Activated T-helper 17 cell treated with anti-CD3 and anti-CD28 coated beads, Interleukin-2, amount 50 U/mL, for 72 hours (primary cell): ENCODE data around the gene KLHL15. TPM values are rescaled to one million over a fixed set of nuclear protein-coding genes. Genes with fewer than 3 reads are reported as not detected.

Experiments used
- ATAC-seq: fragments of 150-1000 bp; cut with Tn5 transposase; replicated peaks from 2 replicates; pipeline ENCODE4 v1.10.0; 2021; ENCODE audit warnings: mild to moderate bottlenecking, moderate library complexity
- H3K27ac Mint-ChIP-seq: one replicate; pipeline ENCODE4 v1.8.0; 2022; ENCODE audit warnings: mixed read lengths
- H3K27me3 Mint-ChIP-seq: one replicate; pipeline ENCODE4 v1.8.0; 2022; ENCODE audit warnings: mixed read lengths
- H3K36me3 Mint-ChIP-seq: one replicate; pipeline ENCODE4 v1.8.0; 2022; ENCODE audit warnings: low read depth, mild to moderate bottlenecking, mixed read lengths
- H3K4me1 Mint-ChIP-seq: one replicate; pipeline ENCODE4 v1.8.0; 2022; ENCODE audit warnings: mixed read lengths
- H3K4me3 Mint-ChIP-seq: one replicate; pipeline ENCODE4 v1.8.0; 2022; ENCODE audit warnings: mild to moderate bottlenecking, mixed read lengths
- H3K9me3 Mint-ChIP-seq: one replicate; pipeline ENCODE4 v1.8.0; 2022; ENCODE audit warnings: mixed read lengths
- total RNA-seq, 2 donors: library from RNA; stranded (reverse); gene quantifications; one replicate each; pipeline ENCODE4 v1.2.3, GENCODE V29; 2022

KLHL15 gene
- total RNA-seq, 2 donors from 2014 or later: 8.3 to 17.6 TPM

DNA sequence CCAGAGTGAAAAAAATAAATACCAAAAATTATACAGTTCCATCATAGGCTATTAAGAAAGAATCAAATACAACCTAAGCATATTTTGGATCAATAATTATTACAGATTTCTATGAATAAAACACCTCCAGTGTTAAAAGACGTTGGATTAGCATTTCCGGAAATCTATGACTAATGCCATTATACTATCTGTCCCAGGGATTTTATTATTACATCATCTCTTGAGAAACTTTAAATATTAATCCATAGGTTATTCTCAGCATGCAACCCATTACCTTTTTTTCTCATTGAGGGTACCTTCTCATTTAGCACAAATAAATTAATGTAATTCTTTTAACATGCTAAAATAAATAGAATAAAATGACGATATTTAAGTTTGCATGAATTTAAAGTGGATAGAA is 74.6 kb downstream of the KLHL15 start:
- no peaks in the 10 kb centered on the region for H3K27me3 Mint-ChIP-seq
- H3K4me1 Mint-ChIP-seq: no peaks in the 10 kb centered on the region
- no peak overlapping the region for H3K27ac Mint-ChIP-seq
- peak overlapping the region; percentile 75 for H3K4me3 Mint-ChIP-seq
- ATAC-seq: no peak
- no peaks in the 10 kb centered on the region for H3K9me3 Mint-ChIP-seq
- H3K36me3 Mint-ChIP-seq: no peaks in the 10 kb centered on the region

DNA sequence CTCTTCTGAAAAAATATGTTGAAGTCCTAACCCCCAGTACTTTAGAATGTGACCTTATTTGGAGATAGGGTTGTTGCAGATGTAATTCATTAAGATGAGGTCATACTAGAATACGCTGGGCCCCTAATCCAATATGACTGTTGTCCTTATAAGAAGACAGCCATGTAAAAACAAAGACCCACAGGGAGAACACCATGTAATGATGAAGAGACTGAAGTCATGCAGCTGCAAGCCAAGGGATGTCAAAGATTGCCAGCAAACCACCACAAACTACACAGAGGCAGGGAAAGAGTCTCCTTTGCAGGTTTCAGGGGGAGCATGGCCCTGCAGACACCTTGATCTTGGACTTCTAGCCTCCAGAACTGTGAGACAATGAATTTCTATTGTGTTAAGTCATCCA is 81.8 kb downstream of the KLHL15 start:
- Mint-ChIP-seq H3K27me3 (no peaks in the 10 kb centered on the region), H3K4me3 (no peak overlapping the region), H3K9me3 (no peaks in the 10 kb centered on the region), H3K36me3 (no peaks in the 10 kb centered on the region), H3K4me1 (no peaks in the 10 kb centered on the region), H3K27ac (no peak overlapping the region)
- ATAC-seq: no peak

DNA sequence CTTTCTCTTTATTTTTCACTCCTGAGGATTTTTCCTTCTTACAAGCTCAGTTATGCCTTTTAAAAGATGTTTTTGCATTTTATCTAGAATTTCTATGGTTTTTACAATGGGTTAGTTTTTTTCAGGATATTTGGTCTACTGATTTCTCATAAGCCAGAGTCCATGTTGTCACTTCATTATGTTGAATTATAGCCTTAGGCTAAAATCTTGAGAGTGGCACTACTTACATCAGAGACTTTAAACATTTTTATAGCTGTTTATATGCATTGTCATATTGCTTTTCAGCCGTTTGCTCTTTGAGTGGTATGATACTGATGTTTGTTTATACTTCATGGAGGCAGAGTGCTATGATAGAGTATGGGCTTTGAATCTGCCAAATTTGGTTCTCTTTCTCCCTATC is 82.8 kb downstream of the KLHL15 start:
- H3K36me3 Mint-ChIP-seq: no peaks in the 10 kb centered on the region
- H3K27me3 Mint-ChIP-seq: no peaks in the 10 kb centered on the region
- H3K4me1 Mint-ChIP-seq: no peaks in the 10 kb centered on the region
- H3K27ac Mint-ChIP-seq: no peak overlapping the region
- H3K4me3 Mint-ChIP-seq: no peak overlapping the region
- no peak for ATAC-seq
- H3K9me3 Mint-ChIP-seq: no peaks in the 10 kb centered on the region

DNA sequence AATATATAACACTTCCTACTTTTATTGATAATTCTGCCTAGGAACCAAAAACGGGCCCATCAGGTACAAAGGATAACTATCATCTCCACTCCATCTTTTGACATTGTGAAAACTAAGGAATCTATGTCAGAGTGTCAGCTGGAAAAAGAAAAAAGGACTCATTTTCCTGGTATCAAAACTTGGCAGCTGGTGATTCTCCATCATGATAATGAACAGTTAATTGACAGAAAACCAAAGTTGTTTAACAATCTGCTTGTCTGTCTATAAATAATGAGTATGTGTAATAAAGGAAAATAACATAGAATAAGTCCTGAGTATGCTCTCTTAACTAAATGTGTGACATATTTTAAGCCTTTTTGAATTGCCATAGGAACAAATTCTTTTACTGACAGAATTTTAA is 87.8 kb downstream of the KLHL15 start:
- Mint-ChIP-seq H3K9me3 (no peaks in the 10 kb centered on the region), H3K4me3 (no peak overlapping the region), H3K4me1 (no peaks in the 10 kb centered on the region), H3K36me3 (no peaks in the 10 kb centered on the region), H3K27ac (no peak overlapping the region), H3K27me3 (no peaks in the 10 kb centered on the region)
- no peak for ATAC-seq

DNA sequence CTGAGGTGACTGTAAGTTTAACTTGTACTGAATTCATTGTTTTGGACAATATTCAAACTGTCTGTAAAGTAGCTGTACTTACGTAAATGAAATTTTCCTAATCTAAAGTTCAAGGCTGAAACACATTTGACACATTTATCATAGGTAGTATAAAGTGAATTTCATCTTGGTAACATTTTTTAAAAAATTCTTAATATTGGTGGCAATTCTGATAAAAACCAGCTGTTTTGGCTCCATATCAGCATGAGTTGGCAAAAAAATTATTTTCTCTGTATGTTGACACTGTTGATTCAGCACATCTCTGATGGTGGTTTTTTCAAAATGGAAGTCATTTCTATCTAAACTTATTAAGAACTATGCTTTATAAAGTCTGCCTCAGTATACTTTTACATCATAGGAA is 88.3 kb downstream of the KLHL15 start:
- H3K27me3 Mint-ChIP-seq: no peaks in the 10 kb centered on the region
- H3K4me3 Mint-ChIP-seq: no peak overlapping the region
- no peak for ATAC-seq
- H3K27ac Mint-ChIP-seq: no peak overlapping the region
- H3K9me3 Mint-ChIP-seq: no peaks in the 10 kb centered on the region
- no peaks in the 10 kb centered on the region for H3K4me1 Mint-ChIP-seq
- no peaks in the 10 kb centered on the region for H3K36me3 Mint-ChIP-seq

DNA sequence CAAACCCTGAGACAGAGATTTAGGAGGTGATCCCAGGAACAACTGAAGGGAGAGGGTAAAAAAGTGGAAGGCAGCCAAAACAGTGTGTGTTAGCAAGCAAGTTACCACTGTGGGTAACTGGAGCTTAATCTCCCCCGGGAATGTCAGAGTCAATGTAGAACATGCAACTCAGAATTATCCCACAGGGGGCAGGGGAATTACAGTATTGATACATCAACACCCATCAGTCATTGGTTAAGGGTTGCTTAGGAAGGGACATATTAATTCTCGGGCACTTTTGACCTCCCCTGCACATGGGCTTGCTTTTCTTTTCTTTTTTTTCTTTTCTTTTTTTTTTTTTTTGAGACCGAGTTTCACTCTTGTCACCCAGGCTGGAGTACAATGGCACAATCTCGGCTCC is 89.9 kb downstream of the KLHL15 start:
- Mint-ChIP-seq H3K27me3 (no peaks in the 10 kb centered on the region), H3K4me3 (no peak overlapping the region), H3K4me1 (no peaks in the 10 kb centered on the region), H3K9me3 (no peaks in the 10 kb centered on the region), H3K36me3 (no peaks in the 10 kb centered on the region), H3K27ac (no peak overlapping the region)
- no peak for ATAC-seq

DNA sequence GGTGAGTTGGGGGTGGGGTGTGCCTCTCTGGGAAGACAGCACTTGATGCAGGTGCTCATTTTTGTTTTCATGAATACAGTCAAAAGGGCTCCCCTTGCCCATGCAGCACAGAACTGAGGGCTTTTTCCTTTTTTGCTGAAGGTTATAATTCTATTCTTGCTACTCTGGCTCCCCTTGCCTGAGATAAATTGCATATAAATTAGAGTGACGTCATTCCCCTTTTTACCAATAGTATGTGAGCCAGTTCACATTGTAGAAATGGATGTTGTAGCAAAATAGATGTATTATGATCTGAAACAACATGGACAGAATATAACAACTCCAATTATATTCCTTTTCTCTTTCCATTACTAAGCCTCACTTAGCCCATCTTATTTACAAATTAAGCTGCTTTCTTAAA is 90.8 kb downstream of the KLHL15 start:
- Mint-ChIP-seq H3K9me3 (no peaks in the 10 kb centered on the region), H3K4me3 (no peak overlapping the region), H3K36me3 (no peaks in the 10 kb centered on the region)

DNA sequence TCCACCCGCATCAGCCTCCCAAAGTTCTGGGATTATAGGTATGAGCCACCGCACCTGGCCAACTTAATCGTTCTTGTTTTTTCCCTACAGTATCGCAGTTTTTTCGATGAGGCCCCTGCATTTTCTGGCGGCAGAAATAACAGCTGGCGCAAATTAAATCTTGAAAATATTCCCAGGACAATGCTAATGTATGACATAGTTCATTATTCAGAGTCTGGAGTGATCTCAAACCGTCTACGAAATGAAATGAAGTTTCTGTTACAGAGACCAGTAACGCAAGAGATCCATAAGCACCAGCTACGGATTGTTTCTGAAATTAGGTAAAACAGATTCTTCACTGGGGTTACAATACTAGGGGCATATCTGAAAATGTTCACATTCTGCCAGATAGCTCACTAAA is 91.9 kb downstream of the KLHL15 start:
- Mint-ChIP-seq H3K27me3 (no peaks in the 10 kb centered on the region), H3K9me3 (no peaks in the 10 kb centered on the region), H3K4me3 (no peak overlapping the region), H3K4me1 (peaks cover 4% of the 10 kb centered on the region), H3K36me3 (no peaks in the 10 kb centered on the region), H3K27ac (no peak overlapping the region)
- no peak for ATAC-seq

More for the DNA sequence above, 90.8 kb downstream of the KLHL15 start:
- peaks cover 1% of the 10 kb centered on the region for H3K4me1 Mint-ChIP-seq
- H3K27me3 Mint-ChIP-seq: no peaks in the 10 kb centered on the region
- no peak for ATAC-seq
- H3K27ac Mint-ChIP-seq: no peak overlapping the region

Other genes starting within 250 kb of the KLHL15 start
- gene SAT1, start 244.0 kb downstream of the KLHL15 start, total RNA-seq: 100 to 1,000 TPM in 1 of 2 donors, 10 to 100 TPM in 1; 94.7 to 189 TPM
- gene APOO, start 119.2 kb downstream of the KLHL15 start, total RNA-seq: 10 to 100 TPM; 15.3 to 25.4 TPM
- gene CXorf58, start 119.2 kb downstream of the KLHL15 start, total RNA-seq: under 1 TPM in 1 of 2 donors, not detected in 1; 0.58 TPM
- 100 to 1,000 TPM; 169 to 225 TPM for gene EIF2S3, start 27.8 kb upstream of the KLHL15 start, total RNA-seq
- gene ZFX, start 122.5 kb upstream of the KLHL15 start, total RNA-seq: 10 to 100 TPM; 41.0 to 42.9 TPM